Measurements from ENCODE around the gene PNPLA7.

DNA sequence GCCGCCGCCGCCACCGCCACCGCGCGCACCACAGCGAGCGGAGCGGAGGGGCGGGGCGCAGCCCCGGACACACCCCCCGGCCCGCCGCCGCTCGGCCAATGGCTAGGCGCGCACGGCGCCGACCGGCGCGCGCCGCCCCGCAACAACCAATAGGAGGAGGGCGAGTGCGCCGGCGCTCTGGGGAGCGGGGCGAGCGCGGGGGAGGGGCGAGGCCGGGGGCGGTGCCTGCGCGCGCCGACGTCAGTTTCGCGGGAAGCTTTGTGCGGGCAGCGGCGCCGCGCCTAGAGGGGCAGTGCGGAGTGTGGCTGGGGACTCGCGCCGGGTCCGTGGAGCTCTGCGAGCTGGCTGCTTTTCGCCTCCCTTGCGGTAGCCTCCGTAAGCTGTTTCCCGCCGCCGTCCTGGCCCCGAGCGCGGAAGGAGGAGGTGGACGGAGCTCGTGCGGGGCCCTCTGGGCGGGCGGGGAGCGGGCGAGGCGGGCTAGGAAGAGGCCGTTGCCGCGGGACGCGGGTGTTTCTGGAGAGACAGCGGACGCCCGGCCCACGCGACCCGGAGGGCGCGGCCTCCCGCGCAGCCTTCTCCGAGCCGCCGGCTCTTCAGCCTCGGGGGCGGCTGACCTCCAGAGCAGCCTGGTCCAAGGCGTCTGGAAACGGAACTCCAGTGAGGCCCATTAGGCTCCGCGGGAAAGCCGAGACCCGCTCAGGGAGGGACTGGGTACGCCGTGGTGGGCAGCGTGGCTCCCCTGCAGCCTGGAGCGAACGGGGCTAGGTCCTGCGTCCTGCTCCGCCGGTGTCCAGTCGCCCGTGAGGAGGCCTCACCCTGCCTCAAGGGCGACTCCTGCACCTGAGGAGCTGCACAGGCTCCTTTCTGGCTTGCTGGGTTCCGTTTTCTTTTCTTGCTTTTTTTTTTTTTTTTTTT, 40.5 kb upstream of the PNPLA7 start, which contains the start of gene ZMYND19:
- TF ChIP-seq, protein P1, sequence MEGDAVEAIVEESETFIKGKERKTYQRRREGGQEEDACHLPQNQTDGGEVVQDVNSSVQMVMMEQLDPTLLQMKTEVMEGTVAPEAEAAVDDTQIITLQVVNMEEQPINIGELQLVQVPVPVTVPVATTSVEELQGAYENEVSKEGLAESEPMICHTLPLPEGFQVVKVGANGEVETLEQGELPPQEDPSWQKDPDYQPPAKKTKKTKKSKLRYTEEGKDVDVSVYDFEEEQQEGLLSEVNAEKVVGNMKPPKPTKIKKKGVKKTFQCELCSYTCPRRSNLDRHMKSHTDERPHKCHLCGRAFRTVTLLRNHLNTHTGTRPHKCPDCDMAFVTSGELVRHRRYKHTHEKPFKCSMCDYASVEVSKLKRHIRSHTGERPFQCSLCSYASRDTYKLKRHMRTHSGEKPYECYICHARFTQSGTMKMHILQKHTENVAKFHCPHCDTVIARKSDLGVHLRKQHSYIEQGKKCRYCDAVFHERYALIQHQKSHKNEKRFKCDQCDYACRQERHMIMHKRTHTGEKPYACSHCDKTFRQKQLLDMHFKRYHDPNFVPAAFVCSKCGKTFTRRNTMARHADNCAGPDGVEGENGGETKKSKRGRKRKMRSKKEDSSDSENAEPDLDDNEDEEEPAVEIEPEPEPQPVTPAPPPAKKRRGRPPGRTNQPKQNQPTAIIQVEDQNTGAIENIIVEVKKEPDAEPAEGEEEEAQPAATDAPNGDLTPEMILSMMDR (IDR thresholded peaks at IDR 0.05 in 4 of 5, conservative IDR thresholded peaks at IDR 0.05 in 1 of 5), result no peak
- no peak for TF ChIP-seq POLR2A (IDR thresholded peaks at IDR 0.05)

Measured in gastrocnemius medialis (tissue), 4 donors.